Rectal smooth muscle tissue (tissue), 1 donor: ENCODE measurements around the gene ALMS1.
"Not testable (repeated sequence)": the region's sequence is repeated elsewhere in the genome, so short reads cannot be mapped to it uniquely, and the experiment has no call there.

Experiments used
- H3K27ac ChIP-seq: one replicate; pipeline ENCODE4 v1.7.0; 2013; ENCODE audit warnings: low read depth, low read length, inconsistent platforms
- H3K27me3 ChIP-seq: one replicate; pipeline ENCODE4 v1.7.0; 2013; ENCODE audit warnings: low read length; ENCODE audit not compliant: control insufficient read depth, insufficient read depth
- H3K36me3 ChIP-seq: one replicate; pipeline ENCODE4 v1.7.0; 2013; ENCODE audit warnings: low read length; ENCODE audit not compliant: control insufficient read depth, insufficient read depth
- H3K4me1 ChIP-seq: one replicate; pipeline ENCODE4 v1.7.0; 2013; ENCODE audit warnings: low read length; ENCODE audit not compliant: control insufficient read depth, insufficient read depth
- H3K4me3 ChIP-seq: one replicate; pipeline ENCODE4 v1.7.0; 2013; ENCODE audit warnings: low read length
- H3K9ac ChIP-seq: one replicate; pipeline ENCODE4 v1.7.0; 2013; ENCODE audit warnings: low read length

Gene ALMS1

GRCh38 chr2:73385504-73386341 lies at the start of gene ALMS1:
ALMS1 (plus strand) TSS chr2:73385836; CDS start chr2:73385869, 33 bp downstream.
- H3K27me3 ChIP-seq: no peaks in the 10 kb centered on the region
- H3K36me3 ChIP-seq: no peaks in the 10 kb centered on the region
- H3K27ac ChIP-seq: peak within 1 kb of the TSS; percentile 88
- H3K4me1 ChIP-seq: peaks cover 4% of the 10 kb centered on the region
- H3K9ac ChIP-seq: peak within 1 kb of the TSS; percentile 59
- H3K4me3 ChIP-seq: peak within 1 kb of the TSS; percentile 81

- H3K36me3 ChIP-seq: no peaks in the 10 kb centered on the region
- no peaks in the 10 kb centered on the region for H3K4me1 ChIP-seq
- H3K9ac ChIP-seq: no peak overlapping the region
- no peaks in the 10 kb centered on the region for H3K27me3 ChIP-seq
- no peak overlapping the region for H3K4me3 ChIP-seq
- H3K27ac ChIP-seq: no peak overlapping the region
These were observed 47.8 kb upstream of the ALMS1 start for GRCh38 chr2:73337828-73338227.

- Histone ChIP-seq H3K27ac (no peak overlapping the region), H3K4me1 (no peaks in the 10 kb centered on the region), H3K9ac (no peak overlapping the region), H3K27me3 (no peaks in the 10 kb centered on the region), H3K4me3 (no peak overlapping the region), H3K36me3 (no peaks in the 10 kb centered on the region)
These were observed 46.4 kb upstream of the ALMS1 start for GRCh38 chr2:73339201-73339600.

GRCh38 chr2:73341039-73341438 lies 44.6 kb upstream of the ALMS1 start:
- Histone ChIP-seq H3K4me3 (no peak overlapping the region), H3K27ac (no peak overlapping the region), H3K36me3 (no peaks in the 10 kb centered on the region), H3K27me3 (no peaks in the 10 kb centered on the region), H3K9ac (no peak overlapping the region), H3K4me1 (no peaks in the 10 kb centered on the region)

GRCh38 chr2:73343992-73344391 lies 41.6 kb upstream of the ALMS1 start:
- no peak overlapping the region for H3K4me3 ChIP-seq

GRCh38 chr2:73344747-73345146 lies 40.9 kb upstream of the ALMS1 start:
- not testable (repeated sequence) for H3K27me3 ChIP-seq, H3K4me1 ChIP-seq, H3K4me3 ChIP-seq, H3K27ac ChIP-seq, H3K36me3 ChIP-seq, H3K9ac ChIP-seq

More at GRCh38 chr2:73343992-73344391, 41.6 kb upstream of the ALMS1 start:
- Histone ChIP-seq H3K36me3 (no peaks in the 10 kb centered on the region), H3K4me1 (no peaks in the 10 kb centered on the region), H3K27ac (no peak overlapping the region), H3K27me3 (no peaks in the 10 kb centered on the region), H3K9ac (no peak overlapping the region)

GRCh38 chr2:73350035-73350691 lies 35.5 kb upstream of the ALMS1 start:
- H3K27ac ChIP-seq: no peak overlapping the region
- no peak overlapping the region for H3K4me3 ChIP-seq
- H3K4me1 ChIP-seq: no peaks in the 10 kb centered on the region
- H3K36me3 ChIP-seq: no peaks in the 10 kb centered on the region
- no peaks in the 10 kb centered on the region for H3K27me3 ChIP-seq
- H3K9ac ChIP-seq: no peak overlapping the region

- Histone ChIP-seq H3K27me3 (no peaks in the 10 kb centered on the region), H3K9ac (no peak overlapping the region), H3K4me1 (no peaks in the 10 kb centered on the region), H3K36me3 (no peaks in the 10 kb centered on the region), H3K4me3 (no peak overlapping the region), H3K27ac (no peak overlapping the region)
These were observed 29.5 kb upstream of the ALMS1 start for GRCh38 chr2:73356097-73356496.

GRCh38 chr2:73359915-73360697 lies 25.5 kb upstream of the ALMS1 start:
- no peaks in the 10 kb centered on the region for H3K27me3 ChIP-seq
- no peaks in the 10 kb centered on the region for H3K36me3 ChIP-seq
- no peak overlapping the region for H3K27ac ChIP-seq
- H3K4me1 ChIP-seq: no peaks in the 10 kb centered on the region
- no peak overlapping the region for H3K9ac ChIP-seq
- H3K4me3 ChIP-seq: no peak overlapping the region

- Histone ChIP-seq H3K9ac (no peak overlapping the region), H3K27me3 (no peaks in the 10 kb centered on the region), H3K4me3 (no peak overlapping the region), H3K4me1 (no peaks in the 10 kb centered on the region), H3K36me3 (no peaks in the 10 kb centered on the region), H3K27ac (no peak overlapping the region)
These were observed 19.6 kb upstream of the ALMS1 start for GRCh38 chr2:73366060-73366459.

GRCh38 chr2:73368781-73369180 lies 16.9 kb upstream of the ALMS1 start:
- Histone ChIP-seq H3K4me3 (no peak overlapping the region), H3K4me1 (no peaks in the 10 kb centered on the region), H3K36me3 (no peaks in the 10 kb centered on the region), H3K27me3 (no peaks in the 10 kb centered on the region), H3K27ac (no peak overlapping the region), H3K9ac (no peak overlapping the region)

- Histone ChIP-seq H3K36me3 (no peaks in the 10 kb centered on the region), H3K4me3 (no peak overlapping the region), H3K27ac (no peak overlapping the region), H3K27me3 (no peaks in the 10 kb centered on the region), H3K9ac (no peak overlapping the region), H3K4me1 (no peaks in the 10 kb centered on the region)
These were observed 15.3 kb upstream of the ALMS1 start for GRCh38 chr2:73370348-73370747.
